Urothelium cell line (cell line): ENCODE measurements around the gene OR10A4.
A peak's percentile ranks its signal among the peaks of the same experiment; 100 is the strongest.
"Not testable (repeated sequence)": the region's sequence is repeated elsewhere in the genome, so short reads cannot be mapped to it uniquely, and the experiment has no call there.

Source experiments
- DNase-seq: peaks from one replicate; pipeline ENCODE4 v3.0.0; 2011; ENCODE audit warnings: low spot score, mixed read lengths
- FAIRE-seq: peaks from 2 replicates; lab custom pipeline; 2011; peaks lifted over from hg19 to GRCh38; lab: Jason Lieb, UNC

The OR10A4 gene

GRCh38 chr11:6894097-6894496, 17.7 kb downstream of the OR10A4 start:
- FAIRE-seq (no peak), DNase-seq (no peak)

GRCh38 chr11:6895010-6895409, 18.6 kb downstream of the OR10A4 start:
- DNase-seq (no peak), FAIRE-seq (no peak)

DNA sequence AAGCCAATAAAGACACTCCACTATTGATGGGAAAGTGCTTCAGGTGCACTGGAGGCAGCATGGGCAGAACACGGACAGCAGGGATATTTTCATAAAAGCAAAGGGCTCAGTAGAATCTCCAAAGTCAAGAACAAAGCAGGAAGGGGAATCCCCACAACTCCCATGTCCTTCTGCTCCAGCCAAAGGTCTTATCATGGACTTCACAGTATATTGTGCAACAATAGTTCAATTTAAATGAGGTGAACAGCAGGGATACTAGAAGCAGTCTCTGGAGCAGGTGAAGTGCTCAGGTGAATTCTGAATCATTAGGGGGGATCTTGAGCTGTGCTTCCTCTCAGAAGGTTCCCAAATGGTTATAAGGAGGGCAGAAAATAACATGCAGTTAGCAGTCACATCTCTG, 22.5 kb downstream of the OR10A4 start:
- DNase-seq (no peak), FAIRE-seq (no peak)

DNA sequence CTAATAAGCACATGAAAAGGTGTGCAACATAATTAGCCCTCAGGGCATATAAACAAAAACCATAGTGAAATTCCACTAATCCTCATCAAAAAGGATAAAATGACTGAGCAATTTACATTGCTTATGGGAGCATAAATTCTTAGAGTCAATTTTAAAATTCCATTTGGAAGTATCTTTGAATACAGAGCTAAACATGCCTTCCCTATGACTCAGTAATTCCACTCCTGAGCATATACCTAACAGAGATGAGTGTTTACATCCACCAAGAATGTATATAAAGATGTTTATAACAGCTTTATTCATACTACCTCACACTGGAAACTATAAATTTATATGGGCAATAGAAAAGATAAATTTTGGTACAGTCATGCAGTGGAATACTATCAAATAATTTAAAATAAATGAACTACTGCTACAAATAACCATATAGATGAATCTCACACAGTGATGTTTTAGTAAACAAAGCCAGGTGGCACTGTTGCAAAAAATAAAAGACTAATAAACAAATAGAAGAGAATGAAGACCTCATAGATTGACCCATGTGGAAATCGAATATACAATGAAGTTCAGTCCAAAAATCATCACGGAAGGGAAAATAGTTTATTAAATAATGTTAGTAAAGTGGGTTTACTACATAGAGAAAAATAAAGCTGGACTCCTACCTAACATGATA, 24.0 kb downstream of the OR10A4 start:
- FAIRE-seq (no peak), DNase-seq (no peak)

DNA sequence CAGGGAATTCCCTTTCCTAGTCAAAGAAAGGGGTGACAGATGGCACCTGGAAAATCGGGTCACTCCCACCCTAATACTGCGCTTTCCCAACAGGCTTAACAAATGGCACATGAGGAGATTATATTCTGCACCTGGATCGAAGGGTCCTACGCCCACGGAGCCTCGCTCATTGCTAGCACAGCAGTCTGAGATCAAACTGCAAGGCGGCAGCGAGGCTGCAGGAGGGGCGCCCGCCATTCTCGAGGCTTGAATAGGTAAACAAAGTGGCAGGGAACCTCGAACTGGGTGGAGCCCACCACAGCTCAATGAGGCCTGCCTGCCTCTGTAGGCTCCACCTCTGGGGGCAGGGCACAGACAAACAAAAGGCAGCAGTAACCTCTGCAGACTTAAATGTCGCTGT, 28.4 kb downstream of the OR10A4 start:
- not testable (repeated sequence) for FAIRE-seq, DNase-seq

GRCh38 chr11:6911378-6911777, 35.0 kb downstream of the OR10A4 start:
- DNase-seq (no peak), FAIRE-seq (no peak)

DNA sequence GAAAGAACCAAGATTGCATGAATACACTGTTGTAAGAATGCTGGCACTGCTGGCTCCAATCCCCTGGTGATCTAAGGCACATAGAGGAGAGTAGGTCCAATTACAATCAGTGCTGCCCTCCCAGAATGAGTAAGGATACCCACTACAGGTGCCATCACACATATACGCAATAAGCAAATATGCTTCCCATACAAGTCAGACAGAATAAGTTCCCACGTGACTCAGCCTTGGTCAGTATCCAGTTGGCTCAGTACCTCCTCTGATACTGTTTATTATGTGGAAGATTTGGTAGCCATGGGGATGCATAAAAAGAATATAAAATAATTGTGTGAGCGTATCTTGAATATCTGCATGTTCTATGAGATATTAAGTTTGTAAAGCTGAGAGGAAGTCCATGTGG, 35.5 kb downstream of the OR10A4 start:
- no peak for DNase-seq
- no peak for FAIRE-seq

GRCh38 chr11:6919698-6920097, 43.3 kb downstream of the OR10A4 start:
- DNase-seq (no peak), FAIRE-seq (no peak)

- FAIRE-seq (no peak), DNase-seq (no peak)
Measured at GRCh38 chr11:6920702-6921101, 44.3 kb downstream of the OR10A4 start, which contains the start of gene OR2D3. OR2D3 (plus strand) TSS chr11:6921002; CDS start chr11:6921002, 0 bp downstream.

GRCh38 chr11:6925007-6925577, 48.7 kb downstream of the OR10A4 start:
- no peak for DNase-seq
- FAIRE-seq = no peak

GRCh38 chr11:6925636-6926207, 49.3 kb downstream of the OR10A4 start:
- FAIRE-seq (no peak), DNase-seq (peak; percentile 19)

DNA sequence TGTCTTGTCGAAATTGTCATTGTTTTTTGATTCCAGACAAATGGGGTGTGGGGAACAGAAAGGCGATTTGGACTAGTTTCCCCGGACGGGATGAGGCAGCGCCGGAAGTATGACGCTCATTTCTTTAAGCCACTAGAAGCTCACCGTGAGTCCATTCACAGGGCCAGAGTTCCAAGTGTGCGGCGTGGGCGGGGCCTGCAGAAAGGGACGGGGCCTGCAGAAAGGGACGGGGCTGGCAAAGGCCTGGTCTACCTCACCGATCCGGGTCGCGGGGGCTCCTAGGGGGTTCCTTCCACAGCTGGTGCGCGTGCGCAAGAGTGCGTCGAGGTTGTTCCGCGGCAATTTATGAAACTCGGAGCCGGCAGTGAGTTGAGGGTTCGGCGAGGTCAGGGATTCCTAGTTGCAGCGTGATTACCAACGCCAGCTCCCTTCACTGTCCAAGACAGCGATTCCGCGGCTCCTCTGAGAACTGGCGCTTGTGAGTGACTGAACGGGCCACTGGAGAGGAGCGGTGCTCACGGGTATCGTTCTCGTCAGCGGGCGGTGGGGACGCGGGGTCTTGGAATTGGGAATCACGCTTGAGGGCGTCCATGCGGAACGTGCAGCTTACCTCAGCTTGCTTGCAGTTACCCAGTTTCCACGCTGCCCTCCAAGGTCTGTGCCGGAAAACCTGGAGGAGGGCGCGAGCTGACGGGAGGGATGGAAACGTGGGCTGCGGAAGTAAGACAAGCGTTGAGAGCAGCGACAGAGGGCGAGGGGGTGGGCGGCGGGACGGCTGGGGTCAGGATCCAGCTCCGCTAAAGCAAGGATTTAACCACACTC, 50.0 kb downstream of the OR10A4 start, which contains the start of gene ZNF215:
Gene ZNF215 (plus strand): TSS at position 219 of the 822 bp plus-strand sequence. CDS start 5,847 bp downstream, outside the sequence.
- no peak for FAIRE-seq
- peak; percentile 90 for DNase-seq

GRCh38 chr11:6927030-6927617, 50.7 kb downstream of the OR10A4 start:
- FAIRE-seq (peak; percentile 5), DNase-seq (peak; percentile 5)
